ENCODE measurements around the gene DENND5B.

- TF ChIP-seq CTCF (IDR thresholded peaks at IDR 0.05) (no peak), POLR2A (IDR thresholded peaks at IDR 0.05) (no peak), POLR2AphosphoS5 (IDR thresholded peaks at IDR 0.05) (no peak), EP300 (IDR thresholded peaks at IDR 0.05; ENCODE audit: low read depth) (no peak)
These were observed 40.9 kb upstream of the DENND5B start for GRCh38 chr12:31631809-31632208.
